ENCODE measurements around the gene ZNHIT2.

DNA sequence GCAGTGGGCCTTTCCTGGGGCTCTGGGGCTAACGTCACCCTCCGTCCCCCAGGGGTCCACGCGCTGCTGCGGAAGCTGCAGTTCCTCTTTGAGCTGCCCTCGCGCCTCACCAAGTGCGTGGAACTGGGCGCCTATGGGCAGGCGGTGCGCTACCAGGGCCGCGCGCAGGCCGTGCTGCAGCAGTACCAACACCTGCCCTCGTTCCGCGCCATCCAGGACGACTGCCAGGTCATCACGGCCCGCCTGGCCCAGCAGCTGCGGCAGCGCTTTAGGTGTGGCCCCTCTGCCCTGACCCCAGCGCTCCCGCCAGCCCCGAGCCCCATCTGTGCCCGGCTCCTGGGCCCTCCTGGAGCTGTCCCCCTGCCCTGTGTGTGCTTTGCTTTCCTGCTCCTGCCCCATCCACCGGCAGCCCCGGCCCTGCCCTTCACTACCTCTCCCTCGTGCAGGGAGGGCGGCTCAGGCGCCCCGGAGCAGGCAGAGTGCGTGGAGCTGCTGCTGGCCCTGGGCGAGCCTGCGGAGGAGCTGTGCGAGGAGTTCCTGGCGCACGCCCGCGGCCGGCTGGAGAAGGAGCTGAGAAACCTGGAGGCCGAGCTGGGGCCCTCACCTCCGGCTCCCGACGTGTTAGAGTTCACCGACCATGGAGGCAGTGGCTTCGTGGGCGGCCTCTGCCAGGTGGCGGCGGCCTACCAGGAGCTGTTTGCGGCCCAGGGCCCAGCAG, 9.6 kb downstream of the ZNHIT2 start:
- TF ChIP-seq, protein P1, sequence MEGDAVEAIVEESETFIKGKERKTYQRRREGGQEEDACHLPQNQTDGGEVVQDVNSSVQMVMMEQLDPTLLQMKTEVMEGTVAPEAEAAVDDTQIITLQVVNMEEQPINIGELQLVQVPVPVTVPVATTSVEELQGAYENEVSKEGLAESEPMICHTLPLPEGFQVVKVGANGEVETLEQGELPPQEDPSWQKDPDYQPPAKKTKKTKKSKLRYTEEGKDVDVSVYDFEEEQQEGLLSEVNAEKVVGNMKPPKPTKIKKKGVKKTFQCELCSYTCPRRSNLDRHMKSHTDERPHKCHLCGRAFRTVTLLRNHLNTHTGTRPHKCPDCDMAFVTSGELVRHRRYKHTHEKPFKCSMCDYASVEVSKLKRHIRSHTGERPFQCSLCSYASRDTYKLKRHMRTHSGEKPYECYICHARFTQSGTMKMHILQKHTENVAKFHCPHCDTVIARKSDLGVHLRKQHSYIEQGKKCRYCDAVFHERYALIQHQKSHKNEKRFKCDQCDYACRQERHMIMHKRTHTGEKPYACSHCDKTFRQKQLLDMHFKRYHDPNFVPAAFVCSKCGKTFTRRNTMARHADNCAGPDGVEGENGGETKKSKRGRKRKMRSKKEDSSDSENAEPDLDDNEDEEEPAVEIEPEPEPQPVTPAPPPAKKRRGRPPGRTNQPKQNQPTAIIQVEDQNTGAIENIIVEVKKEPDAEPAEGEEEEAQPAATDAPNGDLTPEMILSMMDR (conservative IDR thresholded peaks at IDR 0.05; ENCODE audit: low read length), result no peak
- no peak for TF ChIP-seq EZH2phosphoT487 (IDR thresholded peaks at IDR 0.05; ENCODE audit: borderline replicate concordance)
